NCI-H345 treated with DMSO at 0.1 percent for 48 hours (cell line): ENCODE data around the gene SEC22C.
A peak's percentile ranks its signal among the peaks of the same experiment; 100 is the strongest.

ENCODE experiments used
- DNase-seq: peaks from one replicate; lab custom pipeline; 2025; ENCODE audit not compliant: unreplicated experiment; lab: John Stamatoyannopoulos, UW

SEC22C gene

DNA sequence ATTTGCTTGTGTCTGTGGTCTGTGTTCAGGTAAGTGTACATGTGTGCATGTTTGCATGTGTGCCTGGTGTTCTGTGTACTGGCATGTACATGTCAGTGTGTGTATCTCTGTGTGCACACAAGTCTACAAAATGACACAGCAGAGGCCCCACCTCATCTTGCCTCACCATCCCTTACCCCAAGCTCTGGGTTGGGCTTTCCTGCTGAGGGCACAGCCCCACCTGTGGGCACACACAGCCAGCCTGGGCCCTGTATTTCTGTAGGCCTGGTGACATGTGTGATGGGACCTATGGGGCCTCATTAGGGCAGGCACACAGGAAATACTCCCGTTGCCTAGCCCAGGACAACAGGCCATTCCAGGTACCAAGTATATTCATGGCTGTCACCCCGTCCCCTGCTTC lies 65.8 kb downstream of the SEC22C start:
- DNase-seq, result no peak

DNA sequence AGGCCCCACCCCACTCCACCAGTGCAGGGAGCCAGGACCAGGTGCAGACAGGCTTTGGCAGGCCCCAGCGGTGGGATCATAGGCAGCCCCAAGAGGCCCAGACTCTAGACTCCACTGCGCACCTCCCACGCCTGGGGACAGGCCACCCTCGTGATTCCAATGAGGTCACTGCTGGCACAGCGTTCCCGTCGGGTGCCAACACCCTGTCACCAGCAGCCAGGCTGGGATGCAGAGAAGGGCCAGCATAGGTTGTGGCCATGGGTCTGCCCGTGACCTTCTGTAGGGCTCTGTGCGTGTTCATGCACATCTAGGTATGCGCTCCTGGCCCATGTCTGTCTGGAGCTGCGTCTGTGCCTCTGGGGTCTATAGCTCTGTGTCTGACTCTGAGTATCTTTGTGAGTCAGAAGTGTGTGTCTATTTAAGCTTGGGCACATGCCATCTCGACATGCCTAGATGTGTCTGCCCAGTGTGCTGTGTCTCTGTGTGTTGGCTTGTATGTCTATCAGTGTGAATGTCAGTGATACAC lies 66.3 kb downstream of the SEC22C start:
- no peak for DNase-seq

DNA sequence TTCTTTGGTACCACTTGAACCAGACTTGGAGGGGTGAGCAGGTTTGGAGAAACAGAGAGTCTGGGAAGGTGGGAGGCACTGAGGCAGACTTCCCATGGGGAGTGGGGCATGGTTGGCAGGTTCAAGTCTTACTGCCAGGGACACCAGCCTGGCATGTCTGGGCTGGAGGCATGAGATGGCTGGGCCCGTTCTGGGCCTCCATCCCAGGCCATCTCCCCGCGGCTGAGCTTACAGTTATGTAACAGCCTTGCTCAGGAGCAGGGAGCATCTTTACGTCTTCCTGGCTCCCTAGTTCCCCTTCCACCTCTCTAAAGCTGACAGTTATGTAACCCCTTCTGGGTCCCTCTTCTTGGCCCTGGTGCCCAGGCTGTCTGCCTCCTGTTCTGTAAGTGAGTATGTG lies 66.9 kb downstream of the SEC22C start:
- DNase-seq, result no peak

DNA sequence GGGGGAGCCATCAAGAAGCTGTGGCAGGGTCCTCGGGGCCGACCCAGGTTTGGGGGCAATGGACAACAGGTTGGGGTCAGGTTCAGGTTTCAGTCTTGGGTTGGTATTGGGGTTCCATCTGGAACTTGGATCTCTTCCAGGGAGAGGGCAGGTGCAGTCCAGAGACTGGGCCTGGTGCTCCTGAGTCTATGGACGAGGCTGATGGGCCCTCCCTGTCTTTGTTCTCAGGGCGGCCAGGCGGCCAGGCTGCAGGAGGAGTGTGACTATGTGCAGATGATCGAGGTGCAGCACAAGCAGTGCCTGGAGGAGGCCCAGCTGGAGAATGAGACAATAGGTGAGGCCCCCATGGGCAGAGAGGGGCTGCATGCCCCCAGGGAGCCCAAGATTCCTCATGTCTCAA lies 68.2 kb downstream of the SEC22C start:
- no peak for DNase-seq

DNA sequence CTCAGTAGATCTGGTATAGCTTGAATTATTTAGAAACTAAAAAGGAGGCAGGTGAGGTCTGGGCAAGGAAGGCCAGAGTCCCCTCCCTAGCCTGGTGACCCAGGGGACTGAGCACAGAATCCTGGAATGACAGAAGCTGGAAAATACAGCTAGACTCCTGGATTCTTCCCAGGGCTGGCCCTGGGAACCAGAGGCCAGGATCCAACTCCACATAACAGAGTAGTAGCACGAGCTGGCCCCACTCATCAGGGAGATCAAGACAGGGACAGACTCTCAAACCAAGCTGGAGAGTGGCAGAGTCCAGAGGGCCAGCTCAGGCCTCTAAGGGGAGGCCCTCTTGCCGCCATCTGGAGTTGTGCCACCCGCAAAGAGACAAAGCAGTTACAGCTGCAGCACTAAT lies 68.6 kb downstream of the SEC22C start:
- DNase-seq, result no peak

DNA sequence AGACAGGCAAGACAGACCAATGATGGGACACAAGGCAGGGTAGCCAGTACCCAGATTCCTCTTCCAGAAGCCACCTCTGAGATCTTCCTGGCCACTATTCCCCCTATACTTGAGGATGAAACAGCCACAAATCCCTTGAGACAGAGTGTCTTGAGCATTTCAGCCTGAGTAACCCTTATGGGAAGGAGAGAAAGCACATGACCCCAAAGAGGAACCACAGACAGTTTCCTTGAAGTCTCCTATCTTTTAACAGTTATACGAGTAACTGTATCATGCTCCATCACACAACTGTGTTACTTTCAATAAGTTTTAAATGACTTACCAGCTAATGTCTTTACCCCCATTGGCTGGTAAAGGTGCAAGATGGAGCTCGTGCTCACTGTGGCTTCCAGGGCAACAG lies 70.0 kb downstream of the SEC22C start:
- no peak for DNase-seq

DNA sequence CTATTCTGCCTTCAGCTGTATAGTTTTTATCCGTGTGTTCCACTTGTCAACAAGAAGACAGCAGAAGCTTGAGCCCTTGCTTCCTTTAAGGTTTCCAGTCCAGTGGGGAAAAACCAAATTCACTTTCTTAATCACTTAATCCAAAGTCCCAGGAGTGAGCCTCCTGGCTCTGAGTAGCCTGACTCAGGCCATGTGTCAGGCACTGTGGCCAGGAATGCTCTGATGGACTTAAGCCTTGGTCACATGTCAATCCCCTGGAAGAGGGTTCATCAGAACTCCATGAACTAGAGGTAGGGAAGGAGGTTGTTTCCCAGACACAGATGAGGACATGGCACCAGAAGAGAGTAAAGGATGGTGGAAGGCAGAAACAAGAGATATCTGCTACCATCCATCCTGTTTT lies 70.6 kb downstream of the SEC22C start:
- DNase-seq, result no peak

DNA sequence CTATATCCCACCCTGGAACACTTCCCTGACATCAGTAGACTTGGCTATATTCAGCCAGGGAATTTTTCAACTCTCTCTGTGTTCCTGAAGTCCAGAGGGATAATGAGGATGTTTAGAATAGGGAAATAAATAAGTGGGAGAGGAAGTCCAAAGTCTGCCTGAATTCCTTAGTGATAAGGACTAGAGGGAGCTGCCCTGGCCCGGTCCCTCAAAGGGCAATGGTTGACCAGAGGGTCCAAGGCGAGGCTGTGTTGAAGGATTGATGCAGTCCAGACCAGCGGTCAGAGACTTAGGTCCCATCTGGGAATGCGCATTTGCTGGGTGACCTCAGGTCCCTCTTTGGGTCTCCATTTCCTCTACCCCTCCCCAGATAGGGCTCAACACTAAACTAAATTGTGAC lies 71.4 kb downstream of the SEC22C start:
- DNase-seq, result no peak

DNA sequence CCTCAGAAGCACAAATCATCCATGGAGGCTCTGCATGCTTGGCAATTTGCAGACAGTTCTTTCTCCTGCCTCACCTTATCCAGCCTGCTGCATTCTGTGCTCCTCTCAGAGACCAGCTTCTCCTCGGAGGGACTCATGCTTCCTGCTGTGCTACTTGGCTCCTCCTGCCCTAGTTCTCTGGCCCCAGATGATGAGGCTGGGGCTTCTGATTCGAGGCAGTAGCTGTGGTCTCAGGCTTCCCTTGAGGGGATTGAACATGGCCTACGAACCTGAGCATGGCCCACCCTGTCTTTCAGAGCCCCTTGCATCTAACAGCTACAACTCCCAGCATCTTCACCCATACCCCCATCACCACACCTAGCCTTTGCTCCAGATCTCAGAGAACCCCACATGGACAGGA lies 72.7 kb downstream of the SEC22C start:
- no peak for DNase-seq

DNA sequence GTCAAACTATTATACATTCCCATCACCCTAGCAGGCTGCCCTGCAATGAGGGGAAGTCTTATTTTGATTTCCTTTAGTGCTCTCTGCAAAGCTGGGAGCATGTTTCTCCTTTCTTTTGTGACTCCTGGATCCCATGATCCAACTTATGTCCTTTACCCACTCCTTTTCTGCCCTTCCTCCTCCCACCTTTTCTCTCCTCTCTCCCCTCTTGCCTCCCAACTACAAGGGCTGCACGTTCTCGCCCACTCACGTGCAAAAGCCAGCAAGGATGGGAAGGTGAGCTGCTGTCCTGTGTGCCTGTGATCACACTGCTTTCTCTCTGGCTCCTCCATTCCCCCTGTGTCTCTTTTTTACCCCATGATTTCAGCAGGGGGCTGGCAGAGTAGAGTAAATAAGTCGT lies 73.2 kb downstream of the SEC22C start:
- DNase-seq, result no peak

DNA sequence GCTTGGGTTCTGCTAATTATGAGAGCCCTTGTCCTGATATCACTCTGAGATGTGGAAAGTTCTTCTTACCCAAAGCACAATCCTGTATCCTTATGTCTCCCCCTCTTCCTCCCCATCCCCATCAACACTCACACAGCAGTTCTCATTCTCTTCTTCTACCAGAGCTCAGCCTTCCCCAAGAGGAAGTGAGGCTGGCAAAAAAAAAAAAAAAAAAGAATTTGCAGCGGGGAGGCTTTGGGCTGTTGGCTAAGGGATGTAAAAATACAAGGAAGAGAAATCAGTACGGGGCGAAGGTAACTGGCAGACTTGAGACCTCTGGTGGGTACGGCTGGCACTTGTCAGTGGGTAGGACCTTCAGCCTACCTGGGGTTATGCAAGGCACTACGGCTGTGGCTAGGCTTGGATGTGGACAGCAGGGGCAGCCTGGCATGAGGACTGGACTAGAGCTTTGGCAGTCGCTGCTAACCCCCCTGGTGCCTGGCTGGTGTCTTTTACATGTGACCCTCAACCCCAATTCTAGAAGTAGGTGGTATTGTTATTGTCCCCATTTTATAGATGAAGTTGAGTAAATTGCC lies 73.9 kb downstream of the SEC22C start:
- DNase-seq, result no peak

DNA sequence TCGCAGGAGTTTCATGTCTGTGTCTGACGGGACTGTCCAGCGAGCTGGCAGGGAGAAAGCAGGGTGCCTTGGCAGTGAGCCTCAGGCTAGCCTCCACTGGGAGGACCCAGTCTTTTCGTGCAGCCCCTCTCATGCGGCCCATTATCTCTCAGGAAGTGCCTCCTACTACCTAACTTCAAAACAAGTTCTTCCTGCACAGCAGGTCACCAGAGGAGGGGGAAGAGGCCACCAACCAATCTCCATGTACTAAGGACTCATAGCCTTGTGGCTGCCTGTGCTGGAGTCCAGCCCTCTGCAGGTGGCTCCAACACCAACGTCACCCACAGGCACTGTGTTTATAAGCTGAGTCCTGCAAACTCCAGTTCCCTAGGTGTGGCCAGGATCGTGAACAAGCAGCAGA lies 74.5 kb downstream of the SEC22C start:
- no peak for DNase-seq

DNA sequence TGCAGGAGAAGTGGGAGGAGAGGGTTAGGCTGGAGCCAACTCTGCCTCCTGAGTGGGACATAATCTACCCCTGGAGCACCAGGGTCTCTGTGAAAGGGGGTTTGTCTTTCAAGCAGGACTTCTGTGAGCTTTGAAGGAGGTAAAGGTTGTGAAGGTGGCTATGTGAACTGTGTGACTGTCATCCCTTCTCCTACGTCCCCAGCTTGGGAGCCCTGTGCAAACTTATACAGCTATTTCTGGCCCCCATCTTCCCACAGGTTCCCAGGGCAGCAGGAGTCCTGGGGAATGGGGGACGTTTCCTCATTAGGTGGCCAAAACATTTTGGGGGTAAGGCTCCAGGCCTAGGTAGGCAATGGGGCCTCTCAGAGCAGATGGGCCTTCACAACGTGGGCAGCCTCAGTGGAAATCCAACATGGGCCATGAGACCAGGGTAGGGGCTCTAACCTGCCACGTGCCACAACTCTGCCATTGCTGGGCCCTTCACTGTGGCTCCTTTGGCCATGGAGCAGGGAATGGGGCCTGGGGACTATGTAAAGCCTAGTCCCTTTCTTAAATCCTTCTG lies 75.8 kb downstream of the SEC22C start:
- DNase-seq, result no peak

DNA sequence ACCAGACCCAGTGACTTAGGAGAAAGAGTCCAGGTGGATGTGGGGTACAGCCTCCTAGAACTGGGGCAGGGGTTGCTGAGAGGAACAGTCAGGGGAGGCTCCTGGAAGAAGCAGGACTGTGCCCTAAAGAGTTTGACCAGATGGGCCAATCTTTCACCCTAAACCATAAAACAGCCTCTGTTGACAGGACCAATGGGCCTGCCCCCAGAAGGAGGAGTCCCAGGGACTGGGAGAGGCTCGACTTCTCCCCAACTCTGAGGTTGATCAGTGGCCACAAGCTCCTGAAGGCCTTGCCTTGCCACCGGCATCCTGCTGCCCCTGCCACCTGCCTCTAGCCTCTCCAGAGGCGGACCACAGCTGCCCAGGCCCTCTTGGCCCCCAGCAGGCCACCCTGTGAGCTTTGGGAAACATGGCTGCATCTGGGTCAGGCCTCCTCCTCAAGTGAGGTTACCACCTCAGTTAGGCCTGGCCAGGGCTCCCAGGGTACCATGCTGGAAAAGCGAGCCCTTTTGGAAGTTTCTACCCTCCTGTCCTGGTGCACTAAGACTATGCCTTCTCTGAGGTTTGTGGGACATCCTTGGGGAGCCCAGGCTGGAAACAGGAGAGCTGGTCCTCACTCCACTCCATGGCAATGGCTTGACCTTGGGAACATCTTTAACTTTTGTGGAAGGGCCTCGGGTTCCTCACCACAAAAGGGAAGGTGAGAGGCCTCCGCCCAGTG lies 76.5 kb downstream of the SEC22C start:
- no peak for DNase-seq

DNA sequence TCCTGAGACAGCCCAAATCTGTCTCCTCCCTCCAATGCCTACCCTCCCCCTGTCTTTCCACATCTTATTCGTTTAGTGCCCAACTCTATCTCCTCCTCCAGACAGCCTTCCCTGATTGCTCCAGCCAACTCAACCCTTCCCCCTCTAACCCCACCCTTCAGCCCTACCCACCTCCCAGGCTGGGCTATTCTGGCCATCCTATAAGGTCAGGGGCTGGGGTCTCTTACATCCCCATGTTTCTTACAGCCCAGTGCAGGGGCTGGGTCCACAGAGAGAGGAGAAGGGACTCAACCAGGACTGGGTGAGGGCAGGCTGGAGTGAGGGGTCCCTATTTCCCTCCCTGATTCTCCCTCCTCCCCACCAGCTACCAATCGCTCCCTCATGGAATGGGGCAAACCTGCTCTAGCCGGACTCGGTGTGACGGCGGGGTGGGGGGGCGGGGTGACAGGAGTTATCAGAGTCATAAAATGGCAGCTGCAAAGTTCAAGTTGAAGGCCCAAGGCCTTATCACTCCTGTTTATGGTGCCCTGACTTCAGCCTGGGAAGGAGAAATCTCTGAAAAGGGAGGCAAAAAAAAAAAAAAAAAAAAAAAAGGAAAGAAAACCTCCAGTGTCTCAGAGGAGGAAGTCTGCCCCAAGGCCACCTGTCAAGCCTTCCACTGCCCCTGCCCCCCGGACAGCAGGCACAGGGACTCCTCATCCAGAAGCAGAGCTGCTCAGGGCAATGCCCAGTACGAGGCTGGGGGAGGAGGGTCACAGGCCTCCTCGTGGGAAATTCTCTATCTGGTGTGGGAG lies 77.2 kb downstream of the SEC22C start:
- DNase-seq, result no peak

DNA sequence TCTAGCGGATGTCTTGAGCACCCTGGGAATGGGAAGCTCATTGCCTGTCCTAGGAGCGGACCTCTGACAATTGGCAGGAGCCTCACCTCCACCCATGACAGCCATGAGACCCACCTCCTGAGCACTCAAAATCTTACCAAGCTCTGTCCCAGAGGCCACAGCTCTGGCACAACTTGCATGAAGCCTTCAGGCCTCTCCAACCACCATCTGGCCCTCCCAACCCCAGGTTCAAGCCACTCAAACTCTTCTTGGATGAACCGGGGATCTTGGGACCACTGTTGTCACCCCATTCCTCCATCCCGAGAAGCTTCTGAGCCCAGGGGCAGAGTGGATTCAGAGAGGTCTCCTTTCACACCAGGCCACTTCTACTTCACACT lies 77.8 kb downstream of the SEC22C start:
- DNase-seq, result no peak

DNA sequence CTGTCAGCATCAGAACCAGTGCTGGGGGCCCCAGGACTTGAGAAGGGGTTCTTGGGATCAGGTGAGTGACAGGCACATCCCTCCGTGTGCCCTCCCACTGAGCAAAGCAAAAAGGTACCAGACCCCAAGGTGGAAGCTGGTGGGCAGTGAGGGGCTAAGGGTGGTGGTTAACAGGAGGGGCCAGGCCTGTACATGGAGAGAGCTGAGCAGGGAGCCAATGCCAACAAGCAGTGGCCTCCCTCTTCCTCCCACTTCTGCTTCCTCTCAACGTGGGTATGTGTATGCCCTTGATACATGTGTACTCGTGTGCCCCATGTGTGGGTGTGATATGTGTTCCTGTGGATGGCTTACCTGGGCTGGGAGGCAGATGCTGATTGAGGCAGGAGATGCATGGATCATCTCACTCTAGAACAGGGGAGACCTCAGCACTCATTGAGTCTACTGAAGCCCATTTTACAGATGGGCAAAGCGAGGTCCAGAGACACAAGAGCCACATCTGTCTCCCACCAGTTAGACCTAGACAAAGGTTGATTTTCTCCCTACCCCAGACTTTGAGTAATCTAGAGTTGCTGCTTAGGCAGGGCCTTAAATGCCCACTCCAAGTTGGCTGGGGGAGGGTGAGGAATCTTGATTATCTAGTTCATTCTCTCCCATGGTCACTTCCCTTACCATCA lies 78.4 kb downstream of the SEC22C start:
- no peak for DNase-seq

DNA sequence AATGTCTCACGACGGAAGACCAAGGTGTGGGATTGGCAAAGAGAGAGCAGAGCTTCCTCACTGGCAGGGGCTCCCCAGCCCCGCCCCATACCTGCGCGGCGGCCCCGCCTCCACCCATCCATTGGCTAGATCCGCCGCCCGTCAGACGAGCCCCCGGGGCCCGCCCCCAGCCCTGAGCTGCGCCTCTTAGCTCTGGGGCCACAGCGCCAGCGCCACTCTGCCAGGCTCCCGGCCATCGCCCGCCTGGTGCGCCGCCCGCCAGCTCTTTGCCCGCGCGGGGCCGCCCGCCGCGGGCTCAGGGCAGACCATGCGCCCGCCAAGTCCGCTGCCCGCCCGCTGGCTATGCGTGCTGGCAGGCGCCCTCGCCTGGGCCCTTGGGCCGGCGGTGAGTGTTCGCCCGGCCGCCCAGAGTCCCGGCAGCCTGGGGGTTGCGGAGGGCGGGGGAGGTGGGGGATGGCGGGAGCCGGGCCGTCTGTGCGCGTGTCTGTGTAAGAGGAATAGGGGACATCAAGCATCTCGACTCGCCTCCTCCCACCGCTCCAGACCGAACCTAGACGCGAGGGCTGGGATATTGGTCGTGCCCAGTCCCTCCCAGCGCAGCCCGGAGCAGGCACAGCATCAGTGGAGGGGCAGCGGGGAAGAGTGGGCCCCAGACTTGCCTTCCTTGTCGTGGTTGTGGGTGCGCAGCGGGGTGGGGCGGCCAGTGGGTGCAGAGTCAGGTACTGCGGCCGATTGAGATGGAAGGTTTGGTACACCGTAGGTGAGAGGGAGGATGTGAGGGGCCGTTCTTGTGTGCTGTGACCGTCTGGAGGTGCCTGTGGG lies 79.1 kb downstream of the SEC22C start, which contains the start of gene VIPR1:
VIPR1 (plus strand) TSS at position 215 of the 822 bp plus-strand sequence; CDS start at position 308, 93 bp downstream.
- DNase-seq, result peak; percentile 66

DNA sequence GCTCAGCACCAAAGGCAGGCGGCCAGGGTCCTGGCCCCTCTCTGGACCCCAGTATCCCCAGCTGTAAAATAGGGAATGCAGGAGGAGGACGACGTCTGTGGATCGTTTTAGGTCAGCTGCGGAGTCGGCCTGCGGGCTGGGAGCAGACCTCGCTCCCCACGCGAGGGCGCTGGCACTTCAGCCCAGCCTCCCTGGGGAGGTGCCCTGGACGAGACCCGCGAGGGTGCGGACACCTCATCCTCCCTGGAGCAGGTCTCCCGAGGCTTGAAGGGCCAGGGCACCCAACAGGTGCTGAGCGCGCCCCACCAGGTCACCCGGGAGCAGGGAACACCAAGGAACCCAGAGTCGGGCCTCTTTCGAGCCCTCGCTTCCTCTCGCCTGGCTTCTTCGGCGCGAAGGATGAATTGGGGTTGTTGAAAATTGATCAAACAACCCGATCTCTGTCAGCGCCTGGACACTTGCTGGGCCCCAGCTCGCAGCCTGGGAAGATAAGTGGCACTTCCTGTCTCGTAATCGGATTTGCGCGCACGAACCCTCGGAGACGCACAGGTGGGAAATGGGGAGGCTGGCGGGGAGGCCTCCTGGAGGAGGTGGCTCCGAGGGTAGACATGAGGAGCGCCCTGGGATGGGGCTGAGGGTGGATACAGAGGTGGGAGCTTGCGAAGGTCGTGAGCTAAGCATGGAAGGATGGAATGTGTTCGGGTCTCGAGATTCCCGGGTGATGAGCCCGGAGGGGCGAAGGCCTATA lies 79.9 kb downstream of the SEC22C start:
- DNase-seq, result no peak

DNA sequence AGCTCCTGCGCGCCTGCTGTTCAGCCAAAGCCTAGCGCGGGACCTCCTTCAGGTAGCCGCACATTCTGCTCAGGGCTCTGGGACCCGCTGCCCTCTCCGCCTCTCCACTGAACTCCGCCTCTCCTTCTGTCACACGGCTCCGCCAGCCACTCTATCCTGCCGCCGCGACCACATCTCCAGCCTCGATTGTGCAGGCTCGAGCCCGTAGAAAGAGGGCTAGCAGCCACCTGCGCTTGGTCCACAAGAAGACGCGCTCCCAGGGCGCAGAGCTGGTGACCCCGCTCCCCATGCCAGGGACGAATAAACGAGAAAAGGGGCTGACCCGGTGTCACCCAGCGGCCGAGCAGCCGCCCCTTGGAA lies 80.5 kb downstream of the SEC22C start:
- DNase-seq, result no peak
